ELF-1 (cell line): ENCODE results near the gene MYO7B.

Source experiments
- DNase-seq: peaks from one replicate; pipeline ENCODE4 v3.0.0-alpha.2; 2016; ENCODE audit warnings: low read depth, low spot score

The MYO7B gene

GRCh38 chr2:127535422-127535901, at the start of gene MYO7B:
MYO7B (plus strand) TSS chr2:127535683; CDS start chr2:127559723, 24,040 bp downstream.
- DNase-seq = no peak

DNA sequence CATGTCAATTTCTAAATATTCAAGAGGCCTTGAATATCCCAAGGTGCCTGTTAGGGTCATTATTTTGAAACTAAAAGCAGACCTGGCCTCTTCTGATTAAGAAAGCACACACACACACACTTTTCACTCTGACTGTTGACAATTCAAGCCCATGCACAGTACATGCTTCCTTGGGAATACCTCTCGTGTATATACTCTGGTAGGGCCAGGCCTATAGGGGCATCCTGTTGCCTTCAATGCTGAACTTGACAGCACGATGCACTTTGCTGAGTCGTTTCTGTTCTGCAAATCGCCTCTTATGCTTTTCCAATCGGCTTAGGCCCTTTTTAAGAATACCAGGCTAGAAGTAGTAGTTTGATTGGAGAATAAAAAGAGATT, 49.8 kb upstream of the MYO7B start:
- no peak for DNase-seq

- DNase-seq = no peak
These were observed 49.0 kb upstream of the MYO7B start for GRCh38 chr2:127486247-127487058.

GRCh38 chr2:127490283-127490682, 45.2 kb upstream of the MYO7B start:
- DNase-seq = no peak

GRCh38 chr2:127498386-127498785, 37.1 kb upstream of the MYO7B start:
- DNase-seq = no peak

GRCh38 chr2:127503491-127503890, 32.0 kb upstream of the MYO7B start:
- DNase-seq = no peak

DNA sequence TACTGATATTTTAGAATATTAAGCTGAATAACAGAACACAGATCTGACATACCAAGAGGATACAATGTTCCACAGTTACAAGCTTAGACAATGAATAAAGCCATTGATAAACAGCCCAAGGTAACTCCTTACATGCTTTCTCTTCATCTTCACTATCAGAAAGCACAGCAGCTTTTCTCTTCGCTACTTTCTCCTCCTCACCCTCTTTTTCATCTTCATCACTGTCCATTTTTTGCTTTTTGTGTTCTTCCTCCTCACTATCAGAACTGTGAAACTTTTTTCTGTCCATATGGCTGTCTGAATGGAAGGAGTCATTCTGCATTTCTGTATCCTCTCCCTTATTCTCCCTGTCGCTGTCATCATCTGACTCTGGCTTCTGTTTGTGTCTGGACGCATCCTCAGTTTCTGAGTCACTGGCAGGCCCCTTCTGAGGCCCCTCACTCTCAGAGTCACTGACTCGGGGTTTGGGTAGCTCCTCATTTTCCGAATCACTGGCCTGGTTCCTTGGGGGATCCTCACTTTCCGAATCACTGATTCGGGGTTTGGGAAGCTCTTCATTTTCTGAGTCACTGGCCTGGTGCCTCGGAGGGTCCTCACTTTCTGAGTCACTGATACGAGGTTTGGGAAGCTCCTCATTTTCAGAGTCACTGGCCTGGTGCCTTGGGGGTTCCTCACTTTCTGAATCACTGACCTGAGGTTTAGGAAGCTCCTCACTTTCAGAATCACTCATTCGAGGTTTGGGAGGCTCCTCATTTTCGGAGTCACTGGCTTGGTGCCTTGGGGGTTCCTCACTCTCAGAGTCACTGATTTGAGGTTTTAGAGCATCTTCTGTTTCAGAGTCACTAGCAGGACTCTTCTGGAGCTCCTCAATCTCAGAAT, 30.7 kb upstream of the MYO7B start:
- DNase-seq = no peak

DNA sequence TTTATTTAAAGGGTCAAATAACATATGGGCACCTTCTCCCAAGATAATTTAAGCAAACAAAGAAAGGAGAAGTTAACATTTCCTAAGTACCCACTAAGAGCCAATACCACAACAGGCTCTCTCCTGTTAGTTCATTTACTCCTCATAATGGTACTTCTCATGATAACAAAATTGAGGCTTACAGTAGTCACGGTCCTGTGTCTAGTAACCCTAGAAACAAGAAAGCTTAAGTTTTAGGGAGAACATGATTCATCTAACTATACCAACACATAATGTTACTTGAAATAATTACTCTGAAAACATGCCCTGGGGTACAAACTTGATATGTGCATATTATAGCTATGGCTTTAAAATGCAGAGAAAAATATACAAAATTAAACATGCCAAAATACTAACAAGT, 29.0 kb upstream of the MYO7B start:
- no peak for DNase-seq

- no peak for DNase-seq
These were observed 27.4 kb upstream of the MYO7B start for GRCh38 chr2:127508023-127508630.

GRCh38 chr2:127508631-127509034, 26.9 kb upstream of the MYO7B start:
- DNase-seq = no peak

DNA sequence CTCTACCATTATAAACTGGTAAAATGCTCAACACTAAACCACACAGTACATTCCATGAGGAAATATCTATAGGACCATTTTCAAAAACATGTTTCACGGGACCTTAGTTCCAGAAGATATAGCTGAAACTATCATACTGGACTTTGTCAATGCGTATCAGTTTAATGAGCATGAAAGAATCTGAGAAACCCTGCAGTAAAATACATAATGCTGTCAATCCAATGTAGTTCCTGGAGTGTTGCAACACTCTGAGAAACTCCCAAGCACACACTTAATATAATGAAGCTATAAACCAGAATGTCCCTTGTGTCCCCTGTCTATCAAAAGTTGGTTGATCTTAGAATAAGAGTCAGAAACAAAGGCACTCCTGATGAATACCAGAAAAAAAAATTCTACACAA, 25.4 kb upstream of the MYO7B start:
- no peak for DNase-seq

GRCh38 chr2:127511090-127511695, 24.3 kb upstream of the MYO7B start:
- DNase-seq = no peak

- no peak for DNase-seq
These were observed 23.6 kb upstream of the MYO7B start for GRCh38 chr2:127511917-127512316.

GRCh38 chr2:127512362-127512761, 23.1 kb upstream of the MYO7B start:
- DNase-seq = no peak

- DNase-seq = no peak
These were observed 21.4 kb upstream of the MYO7B start for GRCh38 chr2:127514076-127514475.

- no peak for DNase-seq
These were observed 21.0 kb upstream of the MYO7B start for GRCh38 chr2:127514485-127514884.

DNA sequence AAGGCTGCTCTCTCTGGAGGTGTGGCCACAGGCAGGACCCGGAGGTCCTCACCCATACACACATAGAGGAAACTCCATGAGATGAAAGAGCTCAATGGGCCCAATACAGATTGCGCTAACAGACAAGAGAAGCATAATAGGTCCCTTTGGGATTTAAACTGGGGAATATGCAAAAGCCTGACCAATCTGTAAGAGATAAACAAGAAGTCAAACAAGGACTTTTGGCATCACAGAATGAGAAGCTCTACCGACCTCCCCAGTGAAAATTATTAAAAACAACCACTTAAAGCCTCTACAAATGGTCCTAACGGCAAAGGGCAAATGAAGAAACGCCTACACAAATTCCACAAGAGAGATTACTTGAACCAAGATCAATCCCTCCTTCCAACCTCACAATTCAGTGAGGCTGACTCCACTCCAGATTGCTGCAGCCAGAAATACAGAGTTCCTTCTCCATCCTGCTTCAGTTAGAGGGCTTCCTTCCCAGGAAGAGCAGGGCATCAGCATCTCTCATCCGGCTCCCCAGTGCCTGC, 20.0 kb upstream of the MYO7B start:
- no peak for DNase-seq

DNA sequence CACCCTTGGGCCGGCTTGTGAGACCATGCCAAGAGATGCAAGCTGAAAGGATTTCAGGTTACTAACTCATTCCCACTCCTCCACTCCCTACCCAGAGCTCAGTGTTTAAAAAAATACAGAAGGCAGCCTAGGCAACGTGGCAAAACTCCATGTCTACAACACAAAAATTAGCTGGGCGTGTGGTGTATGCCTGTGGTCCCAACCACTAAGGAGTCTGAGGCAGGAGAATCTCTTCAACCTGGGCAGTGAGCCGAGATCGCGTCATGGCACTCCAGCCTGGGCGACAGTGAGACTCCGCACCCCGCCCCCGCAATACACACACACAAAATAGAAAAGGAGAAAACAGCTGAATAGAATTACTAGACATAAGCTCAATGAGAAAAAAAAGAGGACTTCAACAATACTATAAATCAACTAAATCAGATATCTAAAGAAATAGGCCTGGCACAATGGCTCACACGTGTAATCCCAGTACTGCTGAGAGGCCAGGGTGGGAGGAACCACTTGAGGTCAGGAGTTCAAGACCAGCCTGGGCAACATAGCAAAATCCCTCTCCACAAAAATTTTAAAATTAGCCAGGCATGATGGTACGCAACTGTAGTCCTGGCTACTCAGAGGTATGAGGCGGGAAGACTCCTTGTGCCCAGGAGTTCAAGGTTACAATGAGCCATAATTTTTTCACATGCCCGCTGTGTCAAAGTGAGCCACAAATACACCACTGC, 19.3 kb upstream of the MYO7B start:
- no peak for DNase-seq

- DNase-seq = no peak
These were observed 18.0 kb upstream of the MYO7B start for GRCh38 chr2:127517465-127517864.

DNA sequence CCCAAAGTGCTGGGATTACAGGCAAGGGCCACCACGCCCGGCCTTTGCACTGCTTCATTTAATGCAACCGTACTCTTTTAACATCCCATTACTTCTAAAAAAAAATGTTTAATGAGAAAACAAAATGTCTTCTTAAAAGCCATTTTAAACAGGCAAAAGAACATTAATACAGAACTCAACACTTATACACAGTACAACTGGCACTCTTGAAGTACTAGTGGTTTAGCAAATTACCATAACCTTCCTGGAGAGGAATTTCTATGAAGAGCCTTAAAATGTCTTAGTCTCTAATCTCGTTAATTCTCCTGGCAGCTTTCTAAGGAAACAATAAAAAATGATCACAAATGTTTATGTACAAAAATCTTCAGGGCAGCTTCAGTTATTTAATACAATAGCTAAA, 15.1 kb upstream of the MYO7B start:
- no peak for DNase-seq
